ENCODE results near the gene ASB9.
"Not testable (repeated sequence)": the region's sequence is repeated elsewhere in the genome, so short reads cannot be mapped to it uniquely, and the experiment has no call there.

Gene ASB9

GRCh38 chrX:15269618-15270521 lies at the start of gene ASB9:
TSS of gene ASB9 (minus strand) at chrX:15270083. CDS start at chrX:15269874, 209 bp downstream.
- in situ Hi-C loops (cut with MboI; ENCODE audit: low sequenced_read_pairs) = no loop called here

GRCh38 chrX:15319075-15319474 lies 49.2 kb upstream of the ASB9 start:
- in situ Hi-C loops (cut with MboI; ENCODE audit: low sequenced_read_pairs) = no loop called here

GRCh38 chrX:15315509-15315908 lies 45.6 kb upstream of the ASB9 start, which contains the start of gene ASB11:
TSS of gene ASB11 (minus strand) at chrX:15315640. CDS start at chrX:15315605, 35 bp downstream.
- in situ Hi-C loops (cut with MboI; ENCODE audit: low sequenced_read_pairs) = no loop called here

- in situ Hi-C loops (cut with MboI; ENCODE audit: low sequenced_read_pairs) = no loop called here
These were observed 44.6 kb upstream of the ASB9 start for GRCh38 chrX:15314472-15314871.

- in situ Hi-C loops (cut with MboI; ENCODE audit: low sequenced_read_pairs) = no loop called here
These were observed 41.2 kb upstream of the ASB9 start for GRCh38 chrX:15311119-15311518.

GRCh38 chrX:15310117-15310516 lies 40.2 kb upstream of the ASB9 start:
- in situ Hi-C loops (cut with MboI; ENCODE audit: low sequenced_read_pairs) = no loop called here

GRCh38 chrX:15305899-15306298 lies 36.0 kb upstream of the ASB9 start:
- in situ Hi-C loops (cut with MboI; ENCODE audit: low sequenced_read_pairs) = not testable (repeated sequence)

GRCh38 chrX:15301924-15302323 lies 32.0 kb upstream of the ASB9 start:
- in situ Hi-C loops (cut with MboI; ENCODE audit: low sequenced_read_pairs) = no loop called here

GRCh38 chrX:15299941-15300851 lies 30.3 kb upstream of the ASB9 start:
- in situ Hi-C loops (cut with MboI; ENCODE audit: low sequenced_read_pairs) = no loop called here

- in situ Hi-C loops (cut with MboI; ENCODE audit: low sequenced_read_pairs) = no loop called here
These were observed 28.9 kb upstream of the ASB9 start for GRCh38 chrX:15298780-15299179.

- in situ Hi-C loops (cut with MboI; ENCODE audit: low sequenced_read_pairs) = no loop called here
These were observed 28.3 kb upstream of the ASB9 start for GRCh38 chrX:15298201-15298600.

- in situ Hi-C loops (cut with MboI; ENCODE audit: low sequenced_read_pairs) = no loop called here
These were observed 23.6 kb upstream of the ASB9 start for GRCh38 chrX:15293451-15293850.

- in situ Hi-C loops (cut with MboI; ENCODE audit: low sequenced_read_pairs) = no loop called here
These were observed 23.0 kb upstream of the ASB9 start for GRCh38 chrX:15292861-15293260.

- in situ Hi-C loops (cut with MboI; ENCODE audit: low sequenced_read_pairs) = no loop called here
These were observed 7.7 kb upstream of the ASB9 start for GRCh38 chrX:15277604-15278003.

GRCh38 chrX:15274946-15275345 lies 5.1 kb upstream of the ASB9 start:
- in situ Hi-C loops (cut with MboI; ENCODE audit: low sequenced_read_pairs) = no loop called here

GRCh38 chrX:15273275-15273674 lies 3.4 kb upstream of the ASB9 start:
- in situ Hi-C loops (cut with MboI; ENCODE audit: low sequenced_read_pairs) = not testable (repeated sequence)

GRCh38 chrX:15271757-15272156 lies 1.9 kb upstream of the ASB9 start:
- in situ Hi-C loops (cut with MboI; ENCODE audit: low sequenced_read_pairs) = no loop called here

- in situ Hi-C loops (cut with MboI; ENCODE audit: low sequenced_read_pairs) = no loop called here
These were observed 763 bp downstream of the ASB9 start for GRCh38 chrX:15269120-15269519.

GRCh38 chrX:15254852-15255251 lies 15.0 kb downstream of the ASB9 start:
- in situ Hi-C loops (cut with MboI; ENCODE audit: low sequenced_read_pairs) = no loop called here

- in situ Hi-C loops (cut with MboI; ENCODE audit: low sequenced_read_pairs) = no loop called here
These were observed 24.0 kb downstream of the ASB9 start for GRCh38 chrX:15245896-15246295.

GRCh38 chrX:15244421-15244820 lies 25.5 kb downstream of the ASB9 start:
- in situ Hi-C loops (cut with MboI; ENCODE audit: low sequenced_read_pairs) = no loop called here
